Gastroesophageal sphincter (tissue), 4 donors: Measurements from ENCODE around the gene CEP170. TPM values are rescaled to one million over a fixed set of nuclear protein-coding genes. Genes with fewer than 3 reads are reported as not detected.
"Not testable (repeated sequence)": the region's sequence is repeated elsewhere in the genome, so short reads cannot be mapped to it uniquely, and the experiment has no call there.

Experiments
- ATAC-seq: fragments of 150-250 bp; one replicate; pipeline ENCODE4 v1.9.1; 2016; ENCODE audit warnings: mild to moderate bottlenecking, moderate library complexity
- H3K27ac ChIP-seq, 4 donors: fragments of 200-600 bp; sonication (generic) in 3 of 4; 1 replicate in 3 of 4; 2 replicates in 1 of 4; pipeline ENCODE4 v1.5.1; 2016 to 2019
- H3K27me3 ChIP-seq: fragments of 200-600 bp; sonication (generic); one replicate; pipeline ENCODE4 v1.5.1; 2019
- H3K36me3 ChIP-seq, 2 donors: fragments of 200-600 bp; sonication (generic); one replicate each; pipeline ENCODE4 v1.5.1; 2019; ENCODE audit warnings: control low read depth in 1 of 2
- H3K4me1 ChIP-seq, 3 donors: fragments of 200-600 bp; sonication (generic); 1 replicate in 2 of 3; 2 replicates in 1 of 3; pipeline ENCODE4 v1.5.1; 2016 to 2019; ENCODE audit warnings: control low read depth in 2 of 3
- H3K4me3 ChIP-seq, 2 donors: fragments of 200-600 bp; sonication (generic); one replicate each; pipeline ENCODE4 v1.5.1; 2019; ENCODE audit warnings: mild to moderate bottlenecking in 1 of 2, moderate library complexity in 1 of 2
- H3K9me3 ChIP-seq, 3 donors: fragments of 200-600 bp; sonication (generic); one replicate each; pipeline ENCODE4 v1.5.1; 2017 to 2019; ENCODE audit warnings: control low read depth in 2 of 3
- POLR2A ChIP-seq, 2 donors: fragments of 450-650 bp; IDR thresholded peaks; one replicate each; pipeline ENCODE4 v1.6.1; 2017; ENCODE audit warnings: antibody characterized with exemption in 2 of 2, mild to moderate bottlenecking in 2 of 2, moderate library complexity in 1 of 2
- WGBS, 2 donors: methylation state at CpG; one replicate each; pipeline ENCODE4 v1.1.5; 2018; ENCODE audit warnings: low coverage in 1 of 2; 5-methylcytosine and 5-hydroxymethylcytosine counted together
- small RNA-seq, 4 donors: library from RNA; depleted of rRNA; stranded (forward); fragments of <200 nt; gene quantifications; one replicate each; pipeline ENCODE3, GENCODE V24; 2016
- total RNA-seq, 4 donors: library from RNA; depleted of rRNA; stranded (reverse); fragments of >200 nt; gene quantifications; one replicate each; pipeline ENCODE4 v1.1.0, GENCODE V29; 2016

CEP170 gene
- total RNA-seq, 4 donors from 2014 or later, result 33.1 to 53.5 (median 41.6) TPM

DNA sequence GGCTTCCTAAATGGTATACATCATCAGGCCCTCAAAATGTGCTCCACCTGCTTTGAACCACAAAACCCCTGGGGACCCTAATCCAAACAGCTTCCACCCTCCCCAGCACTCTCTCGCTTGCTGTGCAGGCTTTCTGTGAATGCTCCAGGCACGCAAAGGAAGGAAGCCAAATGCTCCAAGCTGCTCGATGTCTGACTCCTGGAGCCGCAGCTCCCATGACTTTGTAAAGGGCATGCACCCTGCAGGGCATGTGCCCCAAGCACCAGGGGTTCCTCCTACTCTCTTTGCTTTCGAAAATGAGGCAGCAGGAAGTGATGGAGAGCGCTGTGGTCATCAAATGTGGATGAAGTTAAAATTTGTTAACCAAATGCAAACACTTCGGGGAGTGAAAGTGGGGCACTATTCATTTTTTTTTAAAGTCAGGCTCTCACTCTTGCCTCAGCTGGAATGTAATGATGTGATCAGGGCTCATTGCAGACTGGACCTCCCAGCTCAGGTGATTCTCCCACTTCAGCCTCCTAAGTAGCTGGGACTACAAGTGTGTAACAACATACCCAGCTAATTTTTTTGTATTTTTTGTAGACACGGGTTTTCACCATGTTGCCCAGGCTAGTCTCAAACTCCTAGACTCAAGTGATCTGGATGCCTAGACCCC, 140.9 kb downstream of the CEP170 start:
- H3K36me3 ChIP-seq, ATAC-seq, H3K9me3 ChIP-seq, H3K27me3 ChIP-seq, H3K4me1 ChIP-seq, H3K27ac ChIP-seq, H3K4me3 ChIP-seq: not testable (repeated sequence)
- 2% methylated on average over 6 of the region's 8 CpGs; no CpG with 5 or more reads in 1 of the 2 donors for WGBS, 2 donors

- H3K36me3 ChIP-seq, H3K4me3 ChIP-seq, ATAC-seq, H3K4me1 ChIP-seq, H3K9me3 ChIP-seq, H3K27me3 ChIP-seq, H3K27ac ChIP-seq: not testable (repeated sequence)
- WGBS, 2 donors, result 80 to 83% methylated on average over 2 to 3 of the region's 12 CpGs
Observed at GRCh38 chr1:243107171-243107570, 147.9 kb downstream of the CEP170 start.

DNA sequence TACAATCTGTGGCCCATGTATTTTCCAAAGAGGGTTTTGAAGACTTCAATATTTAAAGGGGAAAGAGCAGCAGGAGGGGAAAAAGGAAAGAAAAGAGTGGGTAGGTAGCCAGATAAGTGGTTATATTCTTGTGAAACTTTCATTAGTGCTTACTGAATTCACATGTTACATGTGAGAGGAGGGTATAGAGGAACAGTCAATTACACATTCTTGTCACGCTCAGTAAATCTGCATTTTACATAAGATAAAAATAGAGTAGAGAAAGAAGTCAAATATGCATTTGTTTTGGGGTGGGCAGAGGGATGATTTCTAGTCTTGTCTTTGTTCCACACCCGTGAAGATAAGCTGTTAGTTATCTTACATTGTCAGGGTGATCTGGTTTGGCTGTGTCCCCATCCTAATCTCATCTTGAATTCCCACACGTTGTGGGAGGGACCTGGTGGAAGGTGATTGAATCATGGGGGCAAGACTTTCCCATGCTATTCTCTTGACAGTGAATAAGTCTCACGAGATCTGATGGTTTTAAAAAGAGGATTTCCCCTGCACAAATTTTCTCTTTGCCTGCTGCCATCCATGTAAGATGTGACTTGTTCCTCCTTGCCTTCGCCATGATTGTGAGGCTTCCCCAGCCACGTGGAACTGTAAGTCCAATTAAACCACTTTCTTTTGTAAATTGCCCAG, 149.3 kb downstream of the CEP170 start:
- ATAC-seq, H3K36me3 ChIP-seq, H3K27me3 ChIP-seq, H3K9me3 ChIP-seq, H3K4me3 ChIP-seq, H3K27ac ChIP-seq, H3K4me1 ChIP-seq: not testable (repeated sequence)
- 56 to 80% methylated on average over 1 to 6 of the region's 6 CpGs for WGBS, 2 donors

- H3K27me3 ChIP-seq, H3K4me1 ChIP-seq, H3K36me3 ChIP-seq, H3K4me3 ChIP-seq, ATAC-seq, H3K27ac ChIP-seq, H3K9me3 ChIP-seq: not testable (repeated sequence)
Observed at GRCh38 chr1:243105104-243105503, 150.0 kb downstream of the CEP170 start.

- H3K9me3 ChIP-seq, H3K4me3 ChIP-seq, H3K27ac ChIP-seq, H3K36me3 ChIP-seq, ATAC-seq, H3K27me3 ChIP-seq, H3K4me1 ChIP-seq: not testable (repeated sequence)
- 82% methylated on average over 3 to 5 of the region's 5 CpGs for WGBS, 2 donors
Observed at GRCh38 chr1:243104452-243104851, 150.6 kb downstream of the CEP170 start.

DNA sequence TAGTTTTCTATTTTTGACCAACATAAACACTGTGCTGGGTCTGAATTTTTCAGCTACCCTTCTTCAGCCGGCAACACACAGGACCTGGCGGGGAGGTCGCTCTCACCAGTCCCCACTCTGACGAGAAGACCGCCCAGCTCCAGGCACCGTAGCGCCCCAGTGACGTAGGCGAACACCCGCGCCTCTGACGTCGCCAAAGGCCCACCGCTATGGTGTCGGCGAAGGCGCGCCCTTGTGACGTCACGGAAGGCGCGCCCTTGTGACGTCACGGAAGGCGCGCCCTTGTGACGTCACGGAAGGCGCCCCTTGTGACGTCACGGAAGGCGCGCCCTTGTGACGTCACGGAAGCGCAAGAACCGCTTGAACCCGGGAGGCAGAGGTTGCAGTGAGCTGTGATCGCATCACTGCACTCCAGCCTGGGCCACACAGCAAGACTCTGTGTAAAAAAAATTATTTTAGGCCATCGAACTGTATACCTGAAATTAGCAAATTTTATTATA, 153.5 kb downstream of the CEP170 start:
- WGBS, 2 donors, result 53 to 83% methylated on average over 2 to 12 of the region's 40 CpGs
- ATAC-seq, H3K4me1 ChIP-seq, H3K27me3 ChIP-seq, H3K9me3 ChIP-seq, H3K36me3 ChIP-seq: not testable (repeated sequence)
- TF ChIP-seq POLR2A (IDR thresholded peaks at IDR 0.05), result peak in 1 of 2 donors; percentile 10
- peak overlapping the region; percentile 41 to 45 for H3K4me3 ChIP-seq
- peak overlapping the region in 1 of 4 donors; percentile 40 for H3K27ac ChIP-seq

DNA sequence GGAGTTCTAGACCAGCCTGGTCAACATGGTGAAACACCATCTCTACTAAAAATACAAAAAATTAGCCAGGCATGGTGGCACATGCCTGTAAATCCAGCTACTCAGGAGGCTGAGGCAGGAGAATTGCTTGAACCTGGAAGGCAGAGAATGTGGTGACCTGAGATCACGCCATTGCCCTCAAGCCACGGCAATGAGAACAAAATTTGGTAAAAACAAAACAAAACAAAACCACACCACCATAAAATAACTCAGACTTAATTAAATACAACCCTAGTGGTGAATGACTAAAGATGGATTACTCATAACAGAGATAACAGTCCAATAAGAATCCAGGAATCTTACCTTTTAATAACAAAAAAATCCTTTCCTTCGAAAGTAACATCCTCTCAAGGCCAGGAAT, 167.7 kb downstream of the CEP170 start:
- not testable (repeated sequence) for H3K27ac ChIP-seq, H3K4me3 ChIP-seq, H3K27me3 ChIP-seq, H3K36me3 ChIP-seq, H3K9me3 ChIP-seq, H3K4me1 ChIP-seq, ATAC-seq
- WGBS, 2 donors, result 92% methylated on average over 2 of the region's 3 CpGs; no CpG with 5 or more reads in 1 of the 2 donors

Small RNA genes lying within 50 kb of the gene (small RNA-seq; reads per million reads assigned to genes)
- gene RNU6-747P, result 0 reads per million in 4 donors

Other genes starting within 250 kb of the CEP170 start
- gene SDCCAG8, start 760 bp upstream of the CEP170 start, total RNA-seq, result 10 to 100 TPM; 30.2 to 46.4 (median 36.7) TPM